Measurements from ENCODE around the gene PNPLA8. TPM values are rescaled to one million over a fixed set of nuclear protein-coding genes. Genes with fewer than 3 reads are reported as not detected.

PNPLA8 gene
- total RNA-seq (2014; rRNA removed) (14.6 and 19.5 TPM in 2 replicates), Bru-seq, nascent RNA (percentile 87 among the genes with signal in this experiment), BruChase-seq, experiment 1, labeled RNA remaining after a 6-hour chase (percentile 82 among the genes with signal in this experiment), BruChase-seq, experiment 2, labeled RNA remaining after a 2-hour chase (percentile 78 among the genes with signal in this experiment)
- long read RNA-seq, transcript PNPLA8-201 (11 exons, 3,490 nt), result major isoform, 63 of 131 reads
- long read RNA-seq, transcript PNPLA8-206 (10 exons, 3,462 nt), result minor isoform, 37 of 131 reads
- long read RNA-seq, partial matches to known transcripts, result 15 of 131 reads
- long read RNA-seq, other reads (novel, unspliced or antisense), result 13 of 131 reads

GRCh38 chr7:108525985-108526767 is at the start of gene PNPLA8:
TSS of gene PNPLA8 (minus strand) at chr7:108526135. CDS start at chr7:108515491, 10,644 bp downstream.
- Histone ChIP-seq H3K9me3 (ENCODE audit: low read length) (no peaks in the 10 kb centered on the region), H3K79me2 (ENCODE audit: low read length) (peaks cover 45% of the 10 kb centered on the region), H3K9ac (ENCODE audit: low read length) (peak within 1 kb of the TSS; percentile 88), H3K27ac (ENCODE audit: low read length) (peak within 1 kb of the TSS; percentile 88), H2AFZ (ENCODE audit: low read length) (peak within 1 kb of the TSS; percentile 68), H3F3A (ENCODE audit: low read length, unreplicated experiment) (no peaks in the 10 kb centered on the region), H3K4me3 (ENCODE audit: low read length) (peak within 1 kb of the TSS; percentile 92), H3K9me2 (replicated peaks; ENCODE audit: low read length) (no peaks in the 10 kb centered on the region), H3K4me1 (ENCODE audit: insufficient read depth, low read length) (peaks cover 45% of the 10 kb centered on the region), H4K20me1 (ENCODE audit: low read length) (0 out of 2 replicates have a peak, but pooled peaks cover 4% of the 10 kb centered on the region), H3K4me2 (ENCODE audit: low read length) (peak within 1 kb of the TSS; percentile 96), H3K27me3 (ENCODE audit: low read length) (no peaks in the 10 kb centered on the region), H3K36me3 (ENCODE audit: low read depth, low read length) (no peaks in the 10 kb centered on the region)
- DNase-seq, result peak; percentile 98
- TF ChIP-seq EZH2phosphoT487 (IDR thresholded peaks at IDR 0.05; ENCODE audit: borderline replicate concordance, low read length) (no peak), EZH2 (IDR thresholded peaks at IDR 0.05; ENCODE audit: low read length, unreplicated experiment) (no peak), CTCF (conservative IDR thresholded peaks at IDR 0.05; ENCODE audit: low read depth, low read length) (no peak)
- no TSS peak for BruUV-seq (replicated peaks)
- ATAC-seq, result peak; percentile 82
- POLR2A ChIA-PET (ENCODE audit: unreplicated experiment), result interaction anchor here (0.7 to 1.0 kb wide), 4 partner anchors 34 to 782 kb away, joined by 3 to 6 read pairs (median 5); partner anchors contain the start of genes CBLL1, DNAJB9 and THAP5
- intact Hi-C loops (cut with micrococcal nuclease), result loop anchor here (1.0 kb wide), 1 partner anchor 43 kb away; the partner anchor contains the start of genes DNAJB9 and THAP5
- CTCF ChIA-PET, result interaction anchor here (0.6 to 1.1 kb wide), 2 partner anchors 28 to 29 kb away, joined by 3 to 11 read pairs; no protein-coding TSS in a partner anchor

- no peaks in the 10 kb centered on the region for H3K9me3 ChIP-seq (ENCODE audit: low read length)
- BruUV-seq (replicated peaks), result no TSS peak
- no peak overlapping the region for H3K4me2 ChIP-seq (ENCODE audit: low read length)
- no peak for DNase-seq
- no peak overlapping the region for H3K27ac ChIP-seq (ENCODE audit: low read length)
- H3K27me3 ChIP-seq (ENCODE audit: low read length), result no peaks in the 10 kb centered on the region
- CTCF ChIA-PET, result no interaction called here
- H3K9me2 ChIP-seq (replicated peaks; ENCODE audit: low read length), result no peaks in the 10 kb centered on the region
- no peak for ATAC-seq
- peaks cover 22% of the 10 kb centered on the region for H3K36me3 ChIP-seq (ENCODE audit: low read depth, low read length)
- no peak overlapping the region for H3K9ac ChIP-seq (ENCODE audit: low read length)
- no peaks in the 10 kb centered on the region for H3F3A ChIP-seq (ENCODE audit: low read length, unreplicated experiment)
- POLR2A ChIA-PET (ENCODE audit: unreplicated experiment), result no interaction called here
- H4K20me1 ChIP-seq (ENCODE audit: low read length), result 0 out of 2 replicates have a peak, but pooled peaks cover 7% of the 10 kb centered on the region
- no peak overlapping the region for H2AFZ ChIP-seq (ENCODE audit: low read length)
- peaks cover 8% of the 10 kb centered on the region; the same call in 1 of the 2 replicates for H3K4me1 ChIP-seq (ENCODE audit: insufficient read depth, low read length)
- TF ChIP-seq EZH2phosphoT487 (IDR thresholded peaks at IDR 0.05; ENCODE audit: borderline replicate concordance, low read length) (no peak), EZH2 (IDR thresholded peaks at IDR 0.05; ENCODE audit: low read length, unreplicated experiment) (no peak), CTCF (conservative IDR thresholded peaks at IDR 0.05; ENCODE audit: low read depth, low read length) (no peak)
- peaks cover 26% of the 10 kb centered on the region for H3K79me2 ChIP-seq (ENCODE audit: low read length)
- intact Hi-C loops (cut with micrococcal nuclease), result no loop called here
- H3K4me3 ChIP-seq (ENCODE audit: low read length), result no peak overlapping the region
Measured at GRCh38 chr7:108575156-108575555, 49.2 kb upstream of the PNPLA8 start.
